Ammon's horn (tissue), 1 donor: ENCODE data around the gene SLITRK3.
A peak's percentile ranks its signal among the peaks of the same experiment; 100 is the strongest.
"Not testable (repeated sequence)": the region's sequence is repeated elsewhere in the genome, so short reads cannot be mapped to it uniquely, and the experiment has no call there.

Source experiments
- DNase-seq: peaks from one replicate; pipeline ENCODE4 v3.0.0-alpha.2; 2016; ENCODE audit warnings: low spot score

The SLITRK3 gene

DNA sequence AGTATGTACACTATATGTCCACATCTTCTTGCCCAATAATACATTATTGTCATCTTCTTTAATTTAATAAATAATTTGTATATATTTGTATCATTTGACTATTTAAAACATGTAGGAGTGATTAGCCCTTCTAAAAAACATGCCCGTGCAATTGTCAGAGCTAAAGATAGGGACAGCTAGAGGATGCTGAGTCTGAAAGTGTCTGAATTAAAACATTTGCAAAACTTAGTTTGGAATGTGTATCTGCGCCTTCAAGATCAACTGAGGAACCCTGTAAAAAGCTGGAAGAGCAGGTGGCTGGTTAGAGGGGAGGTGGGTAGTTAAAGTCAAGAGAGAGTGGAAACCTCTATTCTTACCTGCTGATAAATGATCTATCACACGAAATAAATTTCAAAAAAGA lies 4.7 kb downstream of the SLITRK3 start:
- DNase-seq: no peak

- DNase-seq: no peak
Observed at GRCh38 chr3:165188452-165188851, 7.7 kb downstream of the SLITRK3 start.

DNA sequence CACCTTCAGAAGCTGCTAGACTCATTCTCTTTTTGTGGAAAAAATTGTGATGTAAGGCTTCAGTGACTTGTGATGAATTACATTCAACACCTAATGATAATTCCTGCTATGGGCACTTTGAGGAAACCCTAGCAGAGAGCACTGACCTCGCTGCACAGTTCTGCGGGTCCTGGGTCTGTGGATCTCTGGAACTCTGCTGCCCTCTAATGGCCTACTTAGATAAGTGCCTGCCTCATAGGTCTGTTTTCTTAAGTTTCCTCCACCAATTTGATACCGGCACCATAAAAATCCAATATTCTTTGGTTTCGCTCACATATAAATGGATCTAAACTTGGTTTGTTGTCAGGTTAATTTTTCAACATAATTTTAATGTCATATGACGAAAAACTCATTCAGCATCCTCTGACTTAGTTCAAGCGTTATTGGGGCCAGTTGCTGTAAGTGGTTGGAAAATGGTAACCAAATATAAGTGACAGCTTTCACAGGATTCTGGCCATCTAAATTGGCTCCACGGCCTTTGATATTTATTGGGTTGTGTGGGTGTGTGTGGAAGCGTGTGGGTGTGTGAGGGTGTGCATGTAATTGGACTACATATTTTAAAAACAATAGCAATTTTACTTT lies 10.4 kb downstream of the SLITRK3 start:
- DNase-seq: peak; percentile 87

- no peak for DNase-seq
Observed at GRCh38 chr3:165181556-165181955, 14.6 kb downstream of the SLITRK3 start.

- no peak for DNase-seq
Observed at GRCh38 chr3:165170236-165170635, 25.9 kb downstream of the SLITRK3 start.

DNA sequence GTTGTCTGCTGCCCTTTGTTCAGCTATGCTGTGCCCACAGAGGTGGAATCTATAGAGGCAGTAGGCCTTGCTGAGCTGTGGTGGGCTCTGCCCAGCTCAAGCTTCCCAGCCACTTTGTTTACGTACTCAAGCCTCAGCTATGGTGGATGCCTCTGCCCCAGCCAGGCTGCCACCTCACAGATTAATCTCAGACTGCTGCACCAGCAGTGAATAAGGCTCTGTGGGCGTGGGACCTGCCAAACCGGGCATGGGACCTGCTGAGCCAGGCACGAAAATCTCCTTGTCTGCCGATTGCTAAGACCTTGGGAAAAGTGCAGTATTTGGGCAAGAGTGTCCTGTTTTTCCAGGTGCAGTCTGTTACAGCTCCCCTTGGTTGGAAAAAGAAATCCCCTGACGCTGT lies 26.8 kb downstream of the SLITRK3 start:
- no peak for DNase-seq

DNA sequence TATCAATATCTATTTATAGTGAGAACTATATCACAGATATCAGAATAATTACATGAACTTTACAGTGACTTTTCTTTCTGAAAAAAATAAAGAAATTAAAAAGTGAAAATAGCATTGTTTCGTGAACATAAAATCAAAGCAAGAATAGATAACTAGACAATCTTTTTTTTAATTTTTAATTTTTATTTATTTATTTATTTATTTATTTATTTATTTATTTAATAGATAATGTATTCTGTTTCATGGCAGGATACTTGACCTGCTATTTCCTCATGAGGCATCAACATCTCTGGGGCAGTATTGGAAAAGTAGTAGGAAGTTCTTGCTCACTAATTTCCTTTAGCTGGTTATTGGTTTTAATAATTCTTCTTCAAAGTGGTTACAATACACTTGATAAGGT lies 33.3 kb downstream of the SLITRK3 start:
- DNase-seq: no peak

- no peak for DNase-seq
Observed at GRCh38 chr3:165159760-165160421, 36.3 kb downstream of the SLITRK3 start.

DNA sequence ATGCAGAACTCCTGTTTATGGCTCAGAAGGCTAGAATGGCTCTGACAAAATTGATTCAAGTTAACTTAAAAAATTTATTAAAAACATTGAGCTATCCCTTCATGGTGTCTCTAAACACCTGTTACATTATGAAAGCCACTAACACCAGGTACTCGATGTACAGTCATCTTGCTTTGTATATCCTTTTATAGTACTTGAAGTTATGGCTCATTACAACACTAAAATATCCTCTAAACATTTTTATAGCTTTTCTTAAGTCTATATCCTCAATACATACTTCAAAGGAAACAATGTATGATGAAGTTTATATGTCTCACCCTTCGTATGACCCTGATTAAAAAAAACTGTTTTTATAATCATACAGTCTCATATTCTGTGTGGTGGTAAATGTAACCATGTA lies 38.2 kb downstream of the SLITRK3 start:
- DNase-seq: no peak

- no peak for DNase-seq
Observed at GRCh38 chr3:165156757-165157420, 39.3 kb downstream of the SLITRK3 start.

DNA sequence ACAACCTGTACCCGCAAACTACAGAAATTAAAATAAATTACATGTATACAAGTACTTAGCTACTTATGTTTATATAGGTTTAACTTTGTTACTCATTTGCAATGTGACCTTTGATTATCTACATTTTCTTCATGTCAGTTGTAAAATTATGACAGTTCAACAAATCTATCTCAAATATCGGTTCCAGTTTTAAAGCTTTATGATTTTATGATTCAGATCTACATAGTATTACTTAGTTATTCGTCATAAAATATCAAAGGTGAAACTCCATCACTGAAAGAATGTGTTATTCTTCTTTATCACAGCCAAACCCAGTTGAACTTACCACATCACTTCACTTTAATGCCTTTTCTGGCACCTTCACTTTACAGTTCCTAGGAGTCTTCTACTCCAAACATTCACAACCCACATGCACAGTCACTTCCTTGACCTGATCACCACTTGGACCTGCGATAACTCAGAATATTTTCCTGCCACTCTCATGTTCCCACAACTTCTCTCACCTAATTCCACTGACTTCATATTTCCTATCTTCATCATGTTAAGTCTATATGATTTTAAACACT lies 47.2 kb downstream of the SLITRK3 start:
- DNase-seq: no peak

- no peak for DNase-seq
Observed at GRCh38 chr3:165144271-165144670, 51.9 kb downstream of the SLITRK3 start.

GRCh38 chr3:165139918-165140317 lies 56.3 kb downstream of the SLITRK3 start:
- not testable (repeated sequence) for DNase-seq
